Liver (tissue), 9 donors: ENCODE measurements around the gene PRRG2. TPM values are rescaled to one million over a fixed set of nuclear protein-coding genes. Genes with fewer than 3 reads are reported as not detected.

Source experiments
- DNase-seq: peaks from one replicate; pipeline ENCODE4 v3.0.0-alpha.2; 2017; ENCODE audit warnings: low spot score
- H3K27ac ChIP-seq, 2 donors: one replicate each; pipeline ENCODE4 v1.7.0; 2013; ENCODE audit warnings: inconsistent platforms in 2 of 2, low read length in 2 of 2, control low read depth in 1 of 2, low read depth in 1 of 2, mild to moderate bottlenecking in 1 of 2
- H3K27me3 ChIP-seq, 4 donors: one replicate each; pipeline versions ENCODE4 v1.6.1 to v1.7.0; 2013; ENCODE audit warnings: low read length in 3 of 4, inconsistent platforms in 1 of 4, mild to moderate bottlenecking in 1 of 4, moderate library complexity in 1 of 4; ENCODE audit not compliant: control insufficient read depth in 4 of 4, insufficient read depth in 4 of 4
- H3K36me3 ChIP-seq, 4 donors: one replicate each; pipeline versions ENCODE4 v1.6.1 to v1.7.0; 2013; ENCODE audit warnings: low read length in 3 of 4, mild to moderate bottlenecking in 3 of 4, low read depth in 1 of 4, moderate library complexity in 1 of 4; ENCODE audit not compliant: control insufficient read depth in 4 of 4, insufficient read depth in 3 of 4
- H3K4me1 ChIP-seq, 4 donors: one replicate each; pipeline versions ENCODE4 v1.6.1 to v1.7.0; 2013; ENCODE audit warnings: low read length in 3 of 4, mild to moderate bottlenecking in 3 of 4, moderate library complexity in 1 of 4; ENCODE audit not compliant: control insufficient read depth in 4 of 4, insufficient read depth in 4 of 4
- H3K4me3 ChIP-seq, 3 donors: one replicate each; pipeline versions ENCODE4 v1.6.1 to v1.7.0; 2013; ENCODE audit warnings: low read length in 3 of 3, control low read depth in 1 of 3, low read depth in 1 of 3, mild to moderate bottlenecking in 1 of 3
- H3K9ac ChIP-seq, 2 donors: one replicate each; pipeline ENCODE4 v1.7.0; 2013; ENCODE audit warnings: low read length in 2 of 2, mild to moderate bottlenecking in 2 of 2, moderate library complexity in 2 of 2, control low read depth in 1 of 2, low read depth in 1 of 2
- H3K9me3 ChIP-seq, 4 donors: one replicate each; pipeline versions ENCODE4 v1.6.1 to v1.7.0; 2013; ENCODE audit warnings: low read length in 3 of 4; ENCODE audit not compliant: control insufficient read depth in 4 of 4
- EGR1 ChIP-seq, 2 donors: IDR thresholded peaks; 2 replicates each; pipeline ENCODE4 v1.6.1; 2016 to 2018; ENCODE audit warnings: antibody characterized with exemption in 2 of 2, low read depth in 2 of 2
- FOXA1 ChIP-seq: IDR thresholded peaks from 2 replicates; pipeline ENCODE4 v1.6.1; 2016; ENCODE audit warnings: antibody characterized with exemption
- FOXA2 ChIP-seq: IDR thresholded peaks from 2 replicates; pipeline ENCODE4 v1.6.1; 2016; ENCODE audit warnings: antibody characterized with exemption
- GABPA ChIP-seq, 2 donors: IDR thresholded peaks in 1 of 2; conservative IDR thresholded peaks in 1 of 2; 2 replicates each; pipeline ENCODE4 v1.6.1; 2016; ENCODE audit warnings: antibody characterized with exemption in 2 of 2, mild to moderate bottlenecking in 1 of 2, moderate library complexity in 1 of 2
- HNF4A ChIP-seq, 2 donors: conservative IDR thresholded peaks; 2 replicates each; pipeline ENCODE4 v1.6.1; 2016; ENCODE audit warnings: antibody characterized with exemption in 2 of 2, mild to moderate bottlenecking in 2 of 2
- HNF4G ChIP-seq: IDR thresholded peaks from 2 replicates; pipeline ENCODE4 v1.6.1; 2016; ENCODE audit warnings: antibody characterized with exemption
- JUND ChIP-seq, 2 donors: IDR thresholded peaks; 2 replicates each; pipeline ENCODE4 v1.6.1; 2016; ENCODE audit warnings: antibody characterized with exemption in 2 of 2
- MAX ChIP-seq: IDR thresholded peaks from 2 replicates; pipeline ENCODE4 v1.6.1; 2016; ENCODE audit warnings: antibody characterized with exemption
- NR2F2 ChIP-seq: IDR thresholded peaks from 2 replicates; pipeline ENCODE4 v1.6.1; 2016; ENCODE audit warnings: antibody characterized with exemption
- RAD21 ChIP-seq, 2 donors: IDR thresholded peaks; 2 replicates each; pipeline ENCODE4 v1.6.1; 2016; ENCODE audit warnings: antibody characterized with exemption in 2 of 2, mild to moderate bottlenecking in 2 of 2
- RXRA ChIP-seq, 2 donors: IDR thresholded peaks; 2 replicates each; pipeline ENCODE4 v1.6.1; 2017 to 2018; ENCODE audit warnings: antibody characterized with exemption in 2 of 2, mild to moderate bottlenecking in 1 of 2
- SP1 ChIP-seq: IDR thresholded peaks from 2 replicates; pipeline ENCODE4 v1.6.1; 2018; ENCODE audit warnings: antibody characterized with exemption, mild to moderate bottlenecking
- TAF1 ChIP-seq: conservative IDR thresholded peaks from 2 replicates; pipeline ENCODE4 v1.6.1; 2016; ENCODE audit warnings: antibody characterized with exemption, mild to moderate bottlenecking
- YY1 ChIP-seq: IDR thresholded peaks from 2 replicates; pipeline ENCODE4 v1.6.1; 2016; ENCODE audit warnings: antibody characterized with exemption, mild to moderate bottlenecking
- ZBTB33 ChIP-seq: IDR thresholded peaks from 2 replicates; pipeline ENCODE4 v1.6.1; 2016; ENCODE audit warnings: antibody characterized with exemption
- WGBS: extraction: QIAGEN DNeasy Blood & Tissue Kit; methylation state at CpG from one replicate; pipeline ENCODE4 v1.1.7; 2013; 5-methylcytosine and 5-hydroxymethylcytosine counted together
- polyA plus RNA-seq, 2 donors: library from polyadenylated mRNA; stranded (reverse) in 1 of 2; unstranded in 1 of 2; fragments of 200-250 nt in 1 of 2; fragments of >200 nt in 1 of 2; fragmentation: Nextera tagmentation in 1 of 2; extraction: Ambion mirVana in 1 of 2; gene quantifications; one replicate each; pipeline versions ENCODE4 v1.2.1 to v1.2.3, GENCODE V29; 2013 to 2015
- total RNA-seq, 2 donors: library from RNA; depleted of rRNA; stranded (reverse); fragments of >200 nt; gene quantifications; one replicate each; pipeline ENCODE4 v1.2.3, GENCODE V29; 2014
- TF ChIP-seq, protein P1 (sequence below): IDR thresholded peaks from 2 replicates; pipeline ENCODE4 v1.6.1; 2016; ENCODE audit warnings: antibody characterized with exemption
- TF ChIP-seq, protein P2 (sequence below): fragments of 150-350 bp; IDR thresholded peaks from 2 replicates; pipeline ENCODE4 v1.5.1; 2017; ENCODE audit warnings: improper control_type of control experiment, low read depth, low read length; ENCODE audit not compliant: missing input control
- TF ChIP-seq, protein P3 (sequence below): IDR thresholded peaks from 2 replicates; pipeline ENCODE4 v1.6.1; 2016; ENCODE audit warnings: antibody characterized with exemption, mild to moderate bottlenecking
- donor health status: healthy.
- donor health status: healthy.
- donor health status: healthy.
- donor health status: healthy.
- donor health status: healthy.

The PRRG2 gene
- total and polyA plus RNA-seq, 4 donors = 1.1 to 2.8 (median 2.1) TPM

DNA sequence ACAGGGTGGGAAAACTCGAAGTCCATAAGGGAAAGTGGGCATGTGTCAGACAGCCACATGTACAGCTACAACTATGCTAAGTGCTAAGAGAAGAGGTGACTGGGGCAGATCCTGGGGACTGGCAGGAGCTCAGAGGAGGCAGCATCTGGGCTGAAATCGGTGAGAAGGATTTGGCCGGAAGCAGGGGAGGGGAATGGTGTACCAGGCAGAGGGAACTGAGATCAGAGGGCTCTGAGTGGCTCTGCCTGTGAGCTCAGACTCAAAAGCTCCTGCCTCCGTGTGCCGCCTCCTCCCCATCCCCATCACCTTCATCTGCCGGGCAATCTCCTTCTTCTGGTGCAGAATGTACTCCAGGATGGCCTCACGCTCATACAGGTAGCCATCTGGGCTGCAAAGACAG lies 22.5 kb upstream of the PRRG2 start:
- H3K36me3 ChIP-seq = peaks cover 5 to 39% (median 16%) of the 10 kb centered on the region in 4 donors
- no peak overlapping the region for H3K4me3 ChIP-seq
- no peak overlapping the region for H3K9ac ChIP-seq
- H3K27ac ChIP-seq = no peak overlapping the region
- H3K4me1 ChIP-seq = peaks cover 0 to 12% (median 8%) of the 10 kb centered on the region in 4 donors
- no peak for DNase-seq
- WGBS = 87% methylated on average over 7 of the region's 7 CpGs
- TF ChIP-seq, protein P1, sequence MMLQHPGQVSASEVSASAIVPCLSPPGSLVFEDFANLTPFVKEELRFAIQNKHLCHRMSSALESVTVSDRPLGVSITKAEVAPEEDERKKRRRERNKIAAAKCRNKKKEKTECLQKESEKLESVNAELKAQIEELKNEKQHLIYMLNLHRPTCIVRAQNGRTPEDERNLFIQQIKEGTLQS = no peak
- TF ChIP-seq HNF4A (conservative IDR thresholded peaks at IDR 0.05) = no peak
- TF ChIP-seq RAD21 (IDR thresholded peaks at IDR 0.05) = no peak
- no peak for TF ChIP-seq YY1
- TF ChIP-seq SP1 = no peak
- TF ChIP-seq TAF1 = no peak
- TF ChIP-seq JUND (IDR thresholded peaks at IDR 0.05) = no peak
- TF ChIP-seq HNF4G = no peak
- no peaks in the 10 kb centered on the region for H3K27me3 ChIP-seq
- H3K9me3 ChIP-seq = no peaks in the 10 kb centered on the region

DNA sequence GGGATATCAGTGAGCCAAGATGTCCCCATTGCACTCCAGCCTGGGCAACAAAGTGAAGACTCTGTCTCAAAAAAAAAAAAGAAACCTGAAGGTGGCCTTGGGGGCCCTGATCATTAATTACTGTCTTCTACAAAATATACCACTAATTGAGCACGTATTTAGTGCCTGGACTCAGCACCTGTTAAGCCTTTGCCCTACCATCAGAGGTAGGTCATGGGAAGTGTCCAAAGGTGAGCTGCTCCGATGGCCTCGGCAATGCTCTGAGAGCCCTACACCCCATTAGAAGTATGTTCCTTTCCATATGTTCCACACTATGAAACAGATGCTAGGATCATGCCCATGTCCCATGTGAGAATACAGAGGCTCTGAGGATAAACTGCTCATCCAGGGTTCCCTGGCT lies 21.7 kb upstream of the PRRG2 start:
- H3K36me3 ChIP-seq = peaks cover 5 to 39% (median 16%) of the 10 kb centered on the region in 4 donors
- H3K27me3 ChIP-seq = no peaks in the 10 kb centered on the region
- H3K9ac ChIP-seq = no peak overlapping the region
- H3K27ac ChIP-seq = no peak overlapping the region
- peaks cover 0 to 9% (median 4%) of the 10 kb centered on the region in 4 donors for H3K4me1 ChIP-seq
- TF ChIP-seq NR2F2 = no peak
- no peak for TF ChIP-seq GABPA (IDR thresholded peaks at IDR 0.05 in 1 of 2, conservative IDR thresholded peaks at IDR 0.05 in 1 of 2)
- no peak for TF ChIP-seq ZBTB33
- TF ChIP-seq, protein P2, sequence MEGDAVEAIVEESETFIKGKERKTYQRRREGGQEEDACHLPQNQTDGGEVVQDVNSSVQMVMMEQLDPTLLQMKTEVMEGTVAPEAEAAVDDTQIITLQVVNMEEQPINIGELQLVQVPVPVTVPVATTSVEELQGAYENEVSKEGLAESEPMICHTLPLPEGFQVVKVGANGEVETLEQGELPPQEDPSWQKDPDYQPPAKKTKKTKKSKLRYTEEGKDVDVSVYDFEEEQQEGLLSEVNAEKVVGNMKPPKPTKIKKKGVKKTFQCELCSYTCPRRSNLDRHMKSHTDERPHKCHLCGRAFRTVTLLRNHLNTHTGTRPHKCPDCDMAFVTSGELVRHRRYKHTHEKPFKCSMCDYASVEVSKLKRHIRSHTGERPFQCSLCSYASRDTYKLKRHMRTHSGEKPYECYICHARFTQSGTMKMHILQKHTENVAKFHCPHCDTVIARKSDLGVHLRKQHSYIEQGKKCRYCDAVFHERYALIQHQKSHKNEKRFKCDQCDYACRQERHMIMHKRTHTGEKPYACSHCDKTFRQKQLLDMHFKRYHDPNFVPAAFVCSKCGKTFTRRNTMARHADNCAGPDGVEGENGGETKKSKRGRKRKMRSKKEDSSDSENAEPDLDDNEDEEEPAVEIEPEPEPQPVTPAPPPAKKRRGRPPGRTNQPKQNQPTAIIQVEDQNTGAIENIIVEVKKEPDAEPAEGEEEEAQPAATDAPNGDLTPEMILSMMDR = no peak
- TF ChIP-seq FOXA1 = no peak
- no peak for TF ChIP-seq MAX
- TF ChIP-seq HNF4G = no peak
- TF ChIP-seq RXRA (IDR thresholded peaks at IDR 0.05) = no peak
- TF ChIP-seq RAD21 (IDR thresholded peaks at IDR 0.05) = no peak
- TF ChIP-seq, protein P3, sequence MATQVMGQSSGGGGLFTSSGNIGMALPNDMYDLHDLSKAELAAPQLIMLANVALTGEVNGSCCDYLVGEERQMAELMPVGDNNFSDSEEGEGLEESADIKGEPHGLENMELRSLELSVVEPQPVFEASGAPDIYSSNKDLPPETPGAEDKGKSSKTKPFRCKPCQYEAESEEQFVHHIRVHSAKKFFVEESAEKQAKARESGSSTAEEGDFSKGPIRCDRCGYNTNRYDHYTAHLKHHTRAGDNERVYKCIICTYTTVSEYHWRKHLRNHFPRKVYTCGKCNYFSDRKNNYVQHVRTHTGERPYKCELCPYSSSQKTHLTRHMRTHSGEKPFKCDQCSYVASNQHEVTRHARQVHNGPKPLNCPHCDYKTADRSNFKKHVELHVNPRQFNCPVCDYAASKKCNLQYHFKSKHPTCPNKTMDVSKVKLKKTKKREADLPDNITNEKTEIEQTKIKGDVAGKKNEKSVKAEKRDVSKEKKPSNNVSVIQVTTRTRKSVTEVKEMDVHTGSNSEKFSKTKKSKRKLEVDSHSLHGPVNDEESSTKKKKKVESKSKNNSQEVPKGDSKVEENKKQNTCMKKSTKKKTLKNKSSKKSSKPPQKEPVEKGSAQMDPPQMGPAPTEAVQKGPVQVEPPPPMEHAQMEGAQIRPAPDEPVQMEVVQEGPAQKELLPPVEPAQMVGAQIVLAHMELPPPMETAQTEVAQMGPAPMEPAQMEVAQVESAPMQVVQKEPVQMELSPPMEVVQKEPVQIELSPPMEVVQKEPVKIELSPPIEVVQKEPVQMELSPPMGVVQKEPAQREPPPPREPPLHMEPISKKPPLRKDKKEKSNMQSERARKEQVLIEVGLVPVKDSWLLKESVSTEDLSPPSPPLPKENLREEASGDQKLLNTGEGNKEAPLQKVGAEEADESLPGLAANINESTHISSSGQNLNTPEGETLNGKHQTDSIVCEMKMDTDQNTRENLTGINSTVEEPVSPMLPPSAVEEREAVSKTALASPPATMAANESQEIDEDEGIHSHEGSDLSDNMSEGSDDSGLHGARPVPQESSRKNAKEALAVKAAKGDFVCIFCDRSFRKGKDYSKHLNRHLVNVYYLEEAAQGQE = no peak
- no peak for TF ChIP-seq JUND (IDR thresholded peaks at IDR 0.05)
- no peak for TF ChIP-seq EGR1 (IDR thresholded peaks at IDR 0.05; ENCODE audit: low read depth in 2 of 2)
- no peak for TF ChIP-seq TAF1
- TF ChIP-seq FOXA2 = no peak
- no peak for TF ChIP-seq HNF4A (conservative IDR thresholded peaks at IDR 0.05)
- TF ChIP-seq YY1 = no peak
- no peak overlapping the region for H3K4me3 ChIP-seq
- 83% methylated on average over 3 of the region's 3 CpGs for WGBS
- DNase-seq = no peak
- no peaks in the 10 kb centered on the region for H3K9me3 ChIP-seq
